Inflammatory macrophage treated with lipopolysaccharide for 4 hours (primary cell): ENCODE results near the gene ETAA1.

Source experiments
- DNase-seq: peaks from one replicate; pipeline ENCODE4 v3.0.0-alpha.2; 2020

Gene ETAA1

DNA sequence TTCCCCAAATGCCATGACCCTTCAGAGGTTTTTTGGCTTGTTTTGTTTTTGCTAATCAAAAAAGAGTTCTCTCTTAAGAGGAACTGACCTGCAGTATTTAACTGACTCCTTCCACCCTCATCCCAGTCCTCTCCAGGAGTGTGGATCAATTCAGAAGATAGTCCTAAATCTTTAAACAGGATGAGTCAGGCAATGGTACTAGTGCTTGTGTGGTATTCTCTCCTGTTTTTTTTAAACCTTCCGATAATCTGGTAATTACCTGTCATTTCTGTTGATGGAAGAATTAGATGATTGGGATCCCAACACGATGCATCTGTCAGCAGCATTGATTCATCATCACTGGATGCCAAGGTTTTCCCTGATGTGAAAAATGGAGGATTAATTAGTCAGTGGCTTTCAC lies 41.2 kb downstream of the ETAA1 start:
- DNase-seq: no peak

DNA sequence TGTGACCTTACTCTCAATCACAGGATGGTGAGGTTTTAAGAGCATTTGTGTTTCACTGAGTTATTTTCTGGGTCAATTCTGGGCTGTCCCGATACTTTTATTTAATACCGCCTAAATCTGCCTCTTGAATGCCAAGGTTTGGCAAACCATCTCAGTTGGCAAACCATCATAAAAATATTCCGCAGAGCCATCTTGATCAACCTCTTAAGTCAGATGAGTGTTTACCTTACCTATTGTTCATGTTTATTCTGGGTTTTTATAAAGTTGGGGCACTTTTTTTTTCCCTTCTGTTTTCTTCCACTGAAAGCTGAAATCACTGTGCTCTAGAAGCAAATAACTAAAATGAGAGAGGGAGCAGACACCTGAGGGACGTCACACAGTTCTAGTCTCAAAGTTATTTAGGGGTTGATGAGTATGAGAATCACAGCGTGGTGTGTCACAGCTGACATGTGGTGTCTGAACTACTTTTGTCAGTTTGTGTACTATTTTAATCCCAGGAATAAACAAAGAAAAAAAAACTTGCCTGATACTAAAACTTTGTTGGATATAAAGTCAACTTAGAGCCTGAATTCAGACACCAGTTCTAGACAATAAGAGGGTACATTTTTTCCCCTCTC lies 48.6 kb downstream of the ETAA1 start:
- DNase-seq: no peak

DNA sequence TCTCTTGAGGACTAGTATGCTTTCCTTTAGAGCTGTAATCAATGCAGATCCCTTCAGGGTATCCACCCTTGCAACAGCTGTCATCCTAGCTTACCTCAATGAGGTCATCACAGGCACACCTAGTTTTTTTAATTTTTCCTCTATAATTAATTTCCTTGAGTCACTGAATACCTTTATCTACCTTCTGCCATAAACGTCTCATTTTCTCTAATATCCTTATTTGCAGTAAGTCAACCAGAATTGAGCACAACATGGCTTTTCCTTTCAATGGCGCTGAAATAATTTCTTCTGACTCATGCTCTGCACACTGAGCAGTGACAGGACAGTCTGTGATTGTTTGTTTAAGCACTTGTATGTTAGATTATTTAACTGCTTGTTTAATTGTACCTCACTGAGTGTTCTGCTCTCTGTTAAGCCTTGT lies 49.4 kb downstream of the ETAA1 start:
- DNase-seq: no peak

DNA sequence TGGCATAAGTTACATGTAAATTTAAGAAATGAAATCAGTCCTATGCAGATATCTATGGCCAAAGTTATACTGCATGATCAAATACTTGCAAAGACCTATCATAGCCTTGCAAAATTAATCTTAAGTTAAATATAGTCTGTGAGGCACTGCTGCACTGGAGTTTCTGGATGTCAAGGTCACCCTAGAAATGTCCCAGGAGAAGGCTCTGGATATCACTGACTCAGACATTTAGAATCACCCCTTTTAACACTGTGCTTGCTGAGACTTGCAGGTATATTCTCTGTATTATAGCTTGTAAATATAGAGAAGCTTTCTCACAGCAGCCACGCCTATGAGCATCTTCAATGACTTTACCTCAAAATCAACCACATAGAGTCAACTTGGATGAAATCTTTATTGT lies 51.5 kb downstream of the ETAA1 start:
- no peak for DNase-seq

DNA sequence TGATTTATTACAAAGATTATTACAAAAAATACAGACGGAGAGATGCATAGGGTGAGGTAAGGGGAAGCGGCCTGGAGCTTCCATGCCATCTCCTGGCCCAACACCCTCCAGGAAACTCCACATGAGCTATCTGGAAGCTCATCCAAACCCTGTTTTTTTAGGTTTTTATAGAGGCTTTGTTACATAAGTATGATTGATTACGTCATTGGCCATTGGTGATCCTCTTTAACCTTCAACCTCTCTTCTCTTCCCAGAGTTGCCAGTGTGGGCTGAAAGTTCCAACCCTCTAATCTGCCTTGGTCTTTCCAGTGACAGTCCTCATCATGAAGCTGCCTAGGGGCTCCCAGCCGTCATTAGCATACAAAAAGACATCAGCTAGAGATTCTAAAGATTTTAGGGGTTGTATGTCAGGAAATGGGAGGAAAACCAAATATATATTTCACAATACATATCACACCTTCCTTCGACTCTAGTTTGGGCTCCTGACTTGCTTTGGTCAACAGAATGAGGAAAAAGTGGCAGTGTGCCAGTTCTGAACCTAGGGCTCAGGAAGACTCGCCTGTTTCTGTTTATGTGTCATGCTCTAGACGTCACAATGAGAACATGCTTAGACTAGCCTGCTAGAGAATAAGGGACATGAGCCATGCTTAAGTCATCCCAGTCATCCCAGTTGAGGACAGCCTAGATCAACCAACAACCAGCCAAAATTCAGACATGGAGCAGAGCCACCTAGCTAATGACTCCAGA lies 54.1 kb downstream of the ETAA1 start:
- no peak for DNase-seq

DNA sequence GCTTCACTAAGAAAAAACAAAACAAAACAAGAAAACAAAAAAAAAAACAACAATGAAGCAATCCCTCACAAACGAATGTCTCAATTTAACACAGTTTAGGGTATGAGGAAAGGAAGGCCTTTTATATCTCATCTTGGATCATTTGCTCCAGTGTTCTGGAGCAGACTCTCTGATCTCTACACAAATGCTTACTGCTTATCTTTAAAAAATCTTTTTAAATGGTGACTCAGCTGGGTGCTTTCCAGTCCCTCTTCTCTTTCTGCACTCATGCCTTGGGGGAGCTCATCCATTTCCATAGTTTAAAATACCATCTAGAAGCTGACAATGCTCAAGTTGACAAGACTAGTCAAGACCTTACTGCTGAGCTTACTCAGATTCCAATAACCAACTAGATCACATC lies 56.2 kb downstream of the ETAA1 start:
- no peak for DNase-seq

DNA sequence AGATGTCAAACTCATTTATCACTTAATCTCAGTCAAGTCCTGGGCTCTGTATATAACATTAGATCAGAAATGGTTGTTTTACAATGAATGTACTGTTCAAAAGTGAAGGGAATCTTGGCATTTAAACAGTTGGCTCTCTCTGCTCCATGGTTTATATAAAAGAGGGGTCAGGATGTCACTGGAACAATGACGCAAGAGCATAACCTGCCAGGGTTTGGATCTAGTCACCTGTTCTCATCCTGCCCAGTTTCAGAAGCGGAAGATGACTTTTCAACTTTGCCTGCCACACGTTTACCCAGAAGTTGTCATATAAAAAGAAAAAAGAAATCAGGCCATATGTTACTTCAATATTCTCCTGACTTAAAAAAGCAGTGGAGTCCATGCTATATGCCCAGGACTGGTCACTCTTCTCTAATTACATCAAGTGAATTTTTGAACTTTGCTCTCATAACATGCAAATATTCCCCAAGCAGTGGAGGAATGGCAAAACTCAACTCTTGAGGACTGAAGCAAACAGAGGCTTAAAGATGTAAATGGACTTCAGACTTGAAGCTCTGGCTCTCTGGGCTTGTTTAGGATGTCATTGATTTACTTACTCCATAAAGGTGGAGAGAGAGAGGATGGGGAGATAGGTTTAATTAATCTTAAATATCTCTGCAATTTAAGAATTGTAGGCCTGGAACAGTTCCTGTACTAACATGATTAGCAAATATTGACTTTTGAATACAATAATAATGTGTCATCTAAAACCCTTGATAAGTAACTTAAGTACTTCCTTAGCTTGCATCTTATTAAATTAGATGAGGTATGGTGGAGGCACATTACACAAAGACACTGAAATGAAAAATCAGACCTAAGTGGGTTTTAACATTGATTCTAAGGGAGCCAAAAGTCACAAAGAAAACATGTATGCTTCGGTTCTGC lies 58.3 kb downstream of the ETAA1 start:
- no peak for DNase-seq

DNA sequence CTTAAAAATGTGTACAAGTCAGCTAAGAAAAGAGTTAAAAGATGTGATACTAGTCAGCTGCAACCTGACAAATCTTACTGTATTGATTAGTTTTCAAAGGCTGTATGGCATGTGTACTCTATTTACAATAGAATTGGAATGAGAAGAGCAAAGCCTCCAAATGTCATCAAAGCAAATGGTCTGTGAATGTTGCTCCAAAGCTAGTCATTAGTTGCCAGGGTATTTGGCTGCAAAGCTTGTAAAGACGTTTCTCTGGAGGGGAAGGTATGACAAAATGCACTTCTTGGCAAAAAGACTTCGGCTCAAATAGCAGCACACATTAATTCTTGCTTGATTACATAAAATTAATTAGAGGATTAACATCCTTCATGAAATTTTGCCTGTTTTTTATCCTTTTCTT lies 59.3 kb downstream of the ETAA1 start:
- no peak for DNase-seq

DNA sequence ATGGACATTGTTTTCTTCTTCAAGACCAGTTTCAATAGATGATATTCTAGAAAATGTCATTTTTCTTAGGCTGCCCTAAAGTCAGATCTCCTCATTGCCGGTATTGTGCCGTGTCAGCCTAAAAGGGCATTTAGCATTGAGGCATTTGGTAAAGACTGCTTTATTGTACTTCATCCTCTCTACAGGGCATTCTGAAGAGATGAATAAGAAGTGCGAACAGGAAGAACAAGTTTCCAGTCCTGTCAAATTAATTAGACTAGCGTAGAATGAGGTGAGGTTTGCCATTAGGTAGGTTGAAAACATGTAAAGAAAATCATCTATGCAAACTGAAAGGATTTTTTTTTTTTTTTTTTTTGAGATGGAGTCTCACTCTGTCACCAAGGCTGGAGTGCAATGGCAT lies 60.6 kb downstream of the ETAA1 start:
- DNase-seq: no peak

DNA sequence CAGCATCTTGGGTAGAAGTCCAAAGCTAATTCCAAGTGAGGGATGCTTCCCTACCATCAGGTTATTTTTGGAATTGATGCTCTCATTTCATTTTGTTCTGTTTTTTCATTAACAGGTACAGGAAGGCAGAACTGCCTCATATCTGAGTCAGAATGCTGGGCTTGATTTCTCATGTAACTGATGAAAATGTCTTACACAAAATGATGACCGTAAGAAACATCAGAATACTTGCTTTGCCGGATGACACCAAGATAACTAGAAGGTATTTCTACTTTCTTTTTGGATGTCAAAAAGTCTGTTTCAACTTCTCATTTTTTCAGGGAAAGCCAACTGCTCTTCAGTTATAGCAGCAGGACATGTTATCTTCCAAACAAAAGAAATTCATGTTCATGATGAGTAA lies 62.6 kb downstream of the ETAA1 start:
- DNase-seq: no peak
